Measurements from ENCODE around the gene BMP5.

DNA sequence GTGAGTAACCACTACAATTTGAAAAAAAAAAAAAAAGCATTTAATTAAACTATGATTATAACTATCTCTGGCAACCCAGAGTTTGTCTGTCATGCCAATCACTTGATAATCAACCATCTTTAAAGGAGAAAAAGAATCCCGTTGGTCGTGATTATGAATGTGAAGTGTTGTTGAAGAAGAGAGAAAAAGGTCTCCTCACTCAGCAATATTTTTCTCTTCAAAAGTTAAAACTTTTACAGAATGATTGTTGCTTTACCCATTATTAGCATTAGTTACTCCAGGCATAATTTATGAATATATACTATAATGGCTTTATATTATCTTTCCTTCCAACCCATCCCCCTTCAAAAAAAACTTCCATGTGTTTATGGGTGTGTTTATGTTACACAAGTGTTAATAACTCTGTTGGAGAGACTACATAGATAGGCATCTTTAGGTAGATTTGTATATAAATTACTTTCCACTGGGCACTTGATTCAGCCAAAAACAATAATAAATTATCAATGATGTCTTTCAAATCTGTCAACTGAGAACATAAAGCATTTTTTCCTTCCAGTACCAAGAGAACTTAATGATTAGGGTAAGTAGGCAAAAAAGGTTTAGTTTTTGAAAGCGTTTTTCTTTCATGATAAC is 5.1 kb downstream of the BMP5 start:
- no peak for TF ChIP-seq CTCF (IDR thresholded peaks at IDR 0.05; ENCODE audit: low read length)
- TF ChIP-seq EZH2 (optimal IDR thresholded peaks at IDR 0.05; ENCODE audit: low read depth, low read length), result no peak

Measured in MM.1S (cell line).